ENCODE measurements around the gene TMEM209. TPM values are rescaled to one million over a fixed set of nuclear protein-coding genes. Genes with fewer than 3 reads are reported as not detected.
"Not testable (repeated sequence)": the region's sequence is repeated elsewhere in the genome, so short reads cannot be mapped to it uniquely, and the experiment has no call there.

The TMEM209 gene
- 33.1 and 38.9 TPM in 2 replicates for total RNA-seq (ENCODE audit: low replicate concordance)

DNA sequence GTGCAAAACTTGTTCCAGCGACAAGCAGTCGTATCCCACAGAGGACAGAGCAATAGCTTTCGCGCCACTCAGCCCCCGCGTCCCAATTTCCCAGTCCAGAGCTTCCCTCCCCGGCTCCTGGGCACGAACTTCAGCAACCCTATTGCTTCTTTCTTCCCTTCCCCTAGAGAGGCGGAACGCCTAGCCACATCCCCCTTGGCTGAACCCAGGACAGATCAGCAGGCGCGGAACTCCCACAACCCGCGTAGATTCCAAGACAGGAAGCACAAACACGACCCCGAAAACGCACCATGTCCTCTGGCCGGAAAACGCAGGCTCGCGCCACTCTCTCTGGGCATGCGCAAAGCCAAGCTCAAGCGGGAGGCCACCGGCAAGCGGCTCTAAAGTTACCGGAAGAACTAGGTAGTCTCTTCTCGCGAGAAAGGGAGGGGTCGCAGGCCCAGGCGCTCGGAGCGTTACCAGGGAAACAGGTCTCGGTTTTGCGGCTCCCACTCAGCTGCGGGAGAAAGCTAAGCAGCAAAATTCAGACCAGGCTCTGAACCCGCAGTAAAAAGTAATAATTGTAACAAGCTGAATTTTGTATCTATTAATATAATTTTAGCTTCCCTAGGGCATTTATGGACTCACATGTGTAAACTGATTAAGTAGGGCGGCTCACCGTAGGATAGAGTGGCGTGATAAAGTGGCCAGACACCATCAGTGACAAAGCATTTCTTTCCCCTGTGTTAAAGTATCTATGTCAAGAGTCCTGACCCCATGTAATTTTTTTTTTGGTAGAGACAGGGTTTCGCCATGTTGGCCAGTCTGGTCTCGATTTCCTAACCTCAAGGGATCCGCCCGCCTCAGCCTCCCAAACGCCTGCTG lies at the start of gene TMEM209:
TSS of gene TMEM209 (minus strand) at position 323 of the 864 bp plus-strand sequence. CDS start at position 292, 31 bp downstream.
- Mint-ChIP-seq H3K27me3 (ENCODE audit: insufficient read depth, low read depth) (peaks cover 5% of the 10 kb centered on the region), H3K9me3 (no peaks in the 10 kb centered on the region), H3K4me1 (peaks cover 33% of the 10 kb centered on the region), H3K36me3 (peaks cover 22% of the 10 kb centered on the region), H3K4me3 (peak within 1 kb of the TSS; percentile 99), H3K27ac (peak within 1 kb of the TSS; percentile 99)
- H2AFZ ChIP-seq (replicated peaks) = peak within 1 kb of the TSS; percentile 90
- peaks cover 12% of the 10 kb centered on the region for H3K4me1 ChIP-seq
- H3K9ac ChIP-seq = peak within 1 kb of the TSS; percentile 98
- H3K27ac ChIP-seq = peak within 1 kb of the TSS; percentile 97
- H3K9me3 ChIP-seq (ENCODE audit: low read depth) = no peaks in the 10 kb centered on the region
- H3K36me3 ChIP-seq = peaks cover 29% of the 10 kb centered on the region
- no peaks in the 10 kb centered on the region for H4K20me1 ChIP-seq (ENCODE audit: low read depth)
- DNase-seq (ENCODE audit: low spot score) = peak; percentile 99
- peak within 1 kb of the TSS; percentile 86 for H3K4me3 ChIP-seq
- peak within 1 kb of the TSS; percentile 87 for H3K4me2 ChIP-seq
- peaks cover 28% of the 10 kb centered on the region for H3K79me2 ChIP-seq (ENCODE audit: low read depth)
- TF ChIP-seq EZH2phosphoT487 (IDR thresholded peaks at IDR 0.05) (no peak), EZH2 (IDR thresholded peaks at IDR 0.05) (no peak), CTCF (IDR thresholded peaks at IDR 0.05) (no peak)
- peaks cover 8% of the 10 kb centered on the region for H3F3A ChIP-seq (ENCODE audit: low read depth)
- H3K27me3 ChIP-seq = no peaks in the 10 kb centered on the region

GRCh38 chr7:130254555-130254954 lies 49.3 kb upstream of the TMEM209 start:
- Histone ChIP-seq H3K36me3 (peaks cover 4% of the 10 kb centered on the region), H3K4me2 (no peak overlapping the region), H3K9me3 (ENCODE audit: low read depth) (peaks cover 30% of the 10 kb centered on the region), H3K9ac (no peak overlapping the region), H3K79me2 (ENCODE audit: low read depth) (no peaks in the 10 kb centered on the region), H3K4me1 (peaks cover 4% of the 10 kb centered on the region), H3K27me3 (no peaks in the 10 kb centered on the region), H3K4me3 (no peak overlapping the region), H2AFZ (replicated peaks) (peak overlapping the region; percentile 89), H4K20me1 (ENCODE audit: low read depth) (no peaks in the 10 kb centered on the region), H3K27ac (no peak overlapping the region), H3F3A (ENCODE audit: low read depth) (peaks cover 9% of the 10 kb centered on the region)
- H3K36me3 Mint-ChIP-seq = peaks cover 3% of the 10 kb centered on the region
- no peak overlapping the region for H3K27ac Mint-ChIP-seq
- peaks cover 4% of the 10 kb centered on the region for H3K27me3 Mint-ChIP-seq (ENCODE audit: insufficient read depth, low read depth)
- H3K9me3 Mint-ChIP-seq = peaks cover 24% of the 10 kb centered on the region
- peaks cover 22% of the 10 kb centered on the region for H3K4me1 Mint-ChIP-seq
- no peak overlapping the region for H3K4me3 Mint-ChIP-seq
- TF ChIP-seq CTCF (IDR thresholded peaks at IDR 0.05) (no peak), EZH2phosphoT487 (IDR thresholded peaks at IDR 0.05) (no peak), EZH2 (IDR thresholded peaks at IDR 0.05) (no peak)
- no peak for DNase-seq (ENCODE audit: low spot score)

GRCh38 chr7:130249626-130250025 lies 44.4 kb upstream of the TMEM209 start:
- peaks cover 33% of the 10 kb centered on the region for H3K9me3 Mint-ChIP-seq
- H3K27me3 ChIP-seq; H3K36me3 ChIP-seq; H3K27ac Mint-ChIP-seq; H3K9me3 ChIP-seq (ENCODE audit: low read depth); H3K4me1 Mint-ChIP-seq; H3K4me3 Mint-ChIP-seq; H3K4me3 ChIP-seq; DNase-seq (ENCODE audit: low spot score); H2AFZ ChIP-seq (replicated peaks); H3K27ac ChIP-seq; H3K4me1 ChIP-seq; H3F3A ChIP-seq (ENCODE audit: low read depth); H3K79me2 ChIP-seq (ENCODE audit: low read depth); H3K36me3 Mint-ChIP-seq; H4K20me1 ChIP-seq (ENCODE audit: low read depth); H3K9ac ChIP-seq; H3K4me2 ChIP-seq: not testable (repeated sequence)
- peaks cover 16% of the 10 kb centered on the region for H3K27me3 Mint-ChIP-seq (ENCODE audit: insufficient read depth, low read depth)

- H3K4me3 ChIP-seq; H2AFZ ChIP-seq (replicated peaks); H3K4me3 Mint-ChIP-seq; H3K4me1 Mint-ChIP-seq; H3K9ac ChIP-seq; DNase-seq (ENCODE audit: low spot score); H3K36me3 Mint-ChIP-seq; H3K4me1 ChIP-seq; H3K9me3 ChIP-seq (ENCODE audit: low read depth); H4K20me1 ChIP-seq (ENCODE audit: low read depth); H3K4me2 ChIP-seq; H3F3A ChIP-seq (ENCODE audit: low read depth); H3K79me2 ChIP-seq (ENCODE audit: low read depth); H3K27ac ChIP-seq; H3K36me3 ChIP-seq; H3K27me3 ChIP-seq; H3K27ac Mint-ChIP-seq: not testable (repeated sequence)
- H3K27me3 Mint-ChIP-seq (ENCODE audit: insufficient read depth, low read depth) = peaks cover 16% of the 10 kb centered on the region
- H3K9me3 Mint-ChIP-seq = peaks cover 33% of the 10 kb centered on the region
Measured at GRCh38 chr7:130248842-130249241, 43.6 kb upstream of the TMEM209 start.

DNA sequence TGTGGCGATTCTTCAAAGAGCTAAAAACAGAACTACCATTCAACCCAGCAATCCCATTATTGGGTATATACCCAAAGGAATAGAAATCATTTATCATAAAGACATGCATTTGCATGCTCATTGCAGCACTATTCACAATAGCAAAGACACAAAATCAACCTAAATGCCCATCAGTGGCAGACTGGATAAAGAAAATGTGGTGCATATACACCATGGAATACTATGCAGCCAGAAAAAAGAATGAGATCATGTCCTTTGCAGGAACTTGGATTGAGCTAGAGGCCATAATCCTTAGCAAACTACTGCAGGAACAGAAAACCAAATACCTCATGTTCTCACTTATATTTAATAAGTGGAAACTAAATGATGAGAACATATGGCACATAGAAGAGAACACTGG lies 41.3 kb upstream of the TMEM209 start:
- peaks cover 11% of the 10 kb centered on the region for H3K27me3 Mint-ChIP-seq (ENCODE audit: insufficient read depth, low read depth)
- H3K9me3 Mint-ChIP-seq = peaks cover 22% of the 10 kb centered on the region
- H3K27ac ChIP-seq = not testable (repeated sequence)

DNA sequence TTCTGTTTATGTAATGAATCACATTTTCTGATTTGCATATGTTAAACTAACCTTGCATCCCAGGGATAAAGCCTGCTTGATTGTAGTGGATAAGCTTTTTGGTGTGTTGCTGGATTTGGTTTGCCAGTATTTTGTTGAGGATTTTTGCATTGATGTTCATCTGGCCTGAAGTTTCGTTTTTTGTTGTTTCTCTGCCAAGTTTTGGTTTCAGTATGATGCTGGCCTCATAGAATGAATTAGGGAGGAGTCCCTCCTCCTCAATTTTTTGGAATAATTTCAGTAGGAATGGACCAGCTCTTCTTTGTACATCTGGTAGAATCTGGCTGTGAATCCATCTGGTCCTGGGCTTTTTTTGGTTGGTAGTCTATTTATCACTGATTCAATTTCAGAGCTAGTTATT lies 38.3 kb upstream of the TMEM209 start:
- not testable (repeated sequence) for DNase-seq (ENCODE audit: low spot score); H3K27me3 ChIP-seq; H3K9me3 ChIP-seq (ENCODE audit: low read depth); H3K4me3 ChIP-seq; H3F3A ChIP-seq (ENCODE audit: low read depth); H3K36me3 Mint-ChIP-seq; H3K4me3 Mint-ChIP-seq; H3K9ac ChIP-seq; H3K27me3 Mint-ChIP-seq (ENCODE audit: insufficient read depth, low read depth); H3K4me1 ChIP-seq; H3K4me2 ChIP-seq; H3K27ac ChIP-seq; H3K4me1 Mint-ChIP-seq; H3K79me2 ChIP-seq (ENCODE audit: low read depth); H4K20me1 ChIP-seq (ENCODE audit: low read depth); H3K36me3 ChIP-seq
- H2AFZ ChIP-seq (replicated peaks) = peak overlapping the region; percentile 63
- peaks cover 18% of the 10 kb centered on the region for H3K9me3 Mint-ChIP-seq
- peak overlapping the region; percentile 37 for H3K27ac Mint-ChIP-seq

More for the DNA sequence above, 41.3 kb upstream of the TMEM209 start:
- not testable (repeated sequence) for H3K4me1 ChIP-seq; H2AFZ ChIP-seq (replicated peaks); H3F3A ChIP-seq (ENCODE audit: low read depth); H3K36me3 Mint-ChIP-seq; DNase-seq (ENCODE audit: low spot score); H3K36me3 ChIP-seq; H3K4me1 Mint-ChIP-seq; H4K20me1 ChIP-seq (ENCODE audit: low read depth); H3K4me2 ChIP-seq; H3K27ac Mint-ChIP-seq; H3K9ac ChIP-seq; H3K4me3 ChIP-seq; H3K9me3 ChIP-seq (ENCODE audit: low read depth); H3K4me3 Mint-ChIP-seq; H3K27me3 ChIP-seq; H3K79me2 ChIP-seq (ENCODE audit: low read depth)
